Parathyroid adenoma (tissue), 2 donors: Measurements from ENCODE around the gene LIPH.
"Not testable (repeated sequence)": the region's sequence is repeated elsewhere in the genome, so short reads cannot be mapped to it uniquely, and the experiment has no call there.

Source experiments
- H2AFZ ChIP-seq: fragments of 300-600 bp; sonication (generic); one replicate; pipeline ENCODE4 v1.7.0; 2017; ENCODE audit warnings: antibody characterized with exemption, mild to moderate bottlenecking
- H3K27ac ChIP-seq: fragments of 300-600 bp; sonication (generic); one replicate; pipeline ENCODE4 v1.7.0; 2017
- H3K27me3 ChIP-seq: fragments of 300-600 bp; sonication (generic); one replicate; pipeline ENCODE4 v1.7.0; 2017; ENCODE audit warnings: low read length; ENCODE audit not compliant: control insufficient read depth, insufficient read depth
- H3K36me3 ChIP-seq: fragments of 300-600 bp; sonication (generic); one replicate; pipeline ENCODE4 v1.7.0; 2017; ENCODE audit warnings: low read length; ENCODE audit not compliant: control insufficient read depth, insufficient read depth
- H3K4me1 ChIP-seq: fragments of 300-600 bp; sonication (generic); one replicate; pipeline ENCODE4 v1.7.0; 2017; ENCODE audit warnings: control low read depth
- H3K4me2 ChIP-seq: fragments of 300-600 bp; sonication (generic); one replicate; pipeline ENCODE4 v1.7.0; 2017; ENCODE audit warnings: low read length
- H3K4me3 ChIP-seq: fragments of 300-600 bp; sonication (generic); one replicate; pipeline ENCODE4 v1.7.0; 2017; ENCODE audit warnings: low read depth, low read length
- H3K79me2 ChIP-seq: fragments of 300-600 bp; sonication (generic); one replicate; pipeline ENCODE4 v1.7.0; 2017; ENCODE audit warnings: control low read depth
- H3K9ac ChIP-seq: fragments of 300-600 bp; sonication (generic); one replicate; pipeline ENCODE4 v1.7.0; 2017; ENCODE audit warnings: mild to moderate bottlenecking
- H3K9me3 ChIP-seq: fragments of 300-600 bp; sonication (generic); one replicate; pipeline ENCODE4 v1.7.0; 2017; ENCODE audit warnings: low read length; ENCODE audit not compliant: control insufficient read depth
- TF ChIP-seq, protein P1 (sequence below): fragments of 300-600 bp; sonication (generic); IDR thresholded peaks from one replicate; pipeline ENCODE4 v1.7.0; 2017; ENCODE audit warnings: antibody characterized with exemption, mild to moderate bottlenecking
- donor health status: primary hyperparathyroidism.

The LIPH gene

DNA sequence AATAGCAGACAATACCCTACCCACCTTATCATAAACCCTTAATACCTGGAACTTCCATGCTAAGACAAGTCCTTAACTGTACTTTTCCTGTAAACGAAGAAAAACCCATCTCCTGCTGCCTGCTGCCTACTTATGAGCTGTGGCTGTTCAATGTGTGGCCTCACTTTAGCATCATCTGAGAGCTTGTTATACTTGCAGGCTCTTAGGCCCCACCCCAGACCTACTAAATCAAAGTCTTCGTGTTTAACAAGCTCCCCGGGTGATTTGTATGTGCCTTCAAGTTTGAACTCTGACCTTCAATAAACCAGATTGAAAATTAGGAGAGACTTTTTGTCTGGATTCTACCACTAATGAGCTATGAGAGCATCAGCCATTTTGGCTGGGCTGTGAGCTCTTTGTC, 82.8 kb downstream of the LIPH start:
- Histone ChIP-seq H3K4me2 (no peak overlapping the region), H3K9me3 (no peaks in the 10 kb centered on the region), H3K4me1 (no peaks in the 10 kb centered on the region), H3K9ac (no peak overlapping the region), H3K27me3 (no peaks in the 10 kb centered on the region), H3K79me2 (no peaks in the 10 kb centered on the region), H3K27ac (no peak overlapping the region), H3K4me3 (no peak overlapping the region), H3K36me3 (no peaks in the 10 kb centered on the region), H2AFZ (no peak overlapping the region)
- TF ChIP-seq, protein P1, sequence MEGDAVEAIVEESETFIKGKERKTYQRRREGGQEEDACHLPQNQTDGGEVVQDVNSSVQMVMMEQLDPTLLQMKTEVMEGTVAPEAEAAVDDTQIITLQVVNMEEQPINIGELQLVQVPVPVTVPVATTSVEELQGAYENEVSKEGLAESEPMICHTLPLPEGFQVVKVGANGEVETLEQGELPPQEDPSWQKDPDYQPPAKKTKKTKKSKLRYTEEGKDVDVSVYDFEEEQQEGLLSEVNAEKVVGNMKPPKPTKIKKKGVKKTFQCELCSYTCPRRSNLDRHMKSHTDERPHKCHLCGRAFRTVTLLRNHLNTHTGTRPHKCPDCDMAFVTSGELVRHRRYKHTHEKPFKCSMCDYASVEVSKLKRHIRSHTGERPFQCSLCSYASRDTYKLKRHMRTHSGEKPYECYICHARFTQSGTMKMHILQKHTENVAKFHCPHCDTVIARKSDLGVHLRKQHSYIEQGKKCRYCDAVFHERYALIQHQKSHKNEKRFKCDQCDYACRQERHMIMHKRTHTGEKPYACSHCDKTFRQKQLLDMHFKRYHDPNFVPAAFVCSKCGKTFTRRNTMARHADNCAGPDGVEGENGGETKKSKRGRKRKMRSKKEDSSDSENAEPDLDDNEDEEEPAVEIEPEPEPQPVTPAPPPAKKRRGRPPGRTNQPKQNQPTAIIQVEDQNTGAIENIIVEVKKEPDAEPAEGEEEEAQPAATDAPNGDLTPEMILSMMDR = no peak

DNA sequence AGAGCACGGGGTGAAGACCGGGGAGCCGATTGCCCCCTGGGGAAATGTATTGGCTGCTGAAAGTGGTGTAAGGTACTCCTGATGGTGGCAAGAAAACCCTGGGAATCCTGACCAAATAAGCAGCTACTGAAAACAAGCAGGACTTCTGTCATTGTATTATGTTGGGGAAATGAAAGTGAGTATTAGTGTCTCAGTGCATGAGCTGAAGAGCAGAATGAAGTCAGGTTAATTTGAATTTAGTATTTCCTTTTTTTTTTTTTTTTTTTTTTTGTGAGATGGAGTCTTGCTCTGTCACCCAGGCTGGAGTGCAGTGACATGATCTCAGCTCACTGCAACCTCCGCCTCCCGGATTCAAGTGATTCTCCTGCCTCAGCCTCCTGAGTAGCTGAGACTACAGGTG, 86.3 kb downstream of the LIPH start:
- H3K9ac ChIP-seq = not testable (repeated sequence)

DNA sequence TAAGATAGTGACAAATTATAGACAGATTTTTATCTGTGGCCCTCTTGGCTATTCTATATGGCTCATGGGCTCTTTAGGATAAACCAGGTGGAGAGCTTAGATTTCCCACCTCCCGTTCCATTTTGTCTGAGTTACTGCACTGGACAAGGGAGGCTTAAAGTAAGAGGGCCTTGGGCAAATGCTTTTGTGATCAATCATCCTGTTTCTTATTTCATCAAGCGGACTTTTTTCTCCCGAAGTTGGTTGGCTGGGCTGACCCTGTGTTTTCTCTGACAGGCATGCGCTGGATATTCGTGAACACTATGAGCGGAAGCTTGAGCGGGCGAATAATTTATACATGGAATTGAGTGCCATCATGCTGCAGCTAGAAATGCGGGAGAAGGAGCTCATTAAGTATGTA, 86.9 kb downstream of the LIPH start:
- Histone ChIP-seq H3K9ac (no peak overlapping the region), H2AFZ (no peak overlapping the region), H3K79me2 (no peaks in the 10 kb centered on the region), H3K4me3 (no peak overlapping the region), H3K9me3 (no peaks in the 10 kb centered on the region), H3K27me3 (no peaks in the 10 kb centered on the region), H3K4me1 (no peaks in the 10 kb centered on the region), H3K4me2 (no peak overlapping the region), H3K36me3 (no peaks in the 10 kb centered on the region), H3K27ac (no peak overlapping the region)
- TF ChIP-seq, protein P1 = no peak

More for the DNA sequence above, 86.3 kb downstream of the LIPH start:
- H3K4me3 ChIP-seq, H3K4me2 ChIP-seq, H3K36me3 ChIP-seq, H3K27me3 ChIP-seq, H3K9me3 ChIP-seq, H3K27ac ChIP-seq, H2AFZ ChIP-seq, H3K4me1 ChIP-seq, H3K79me2 ChIP-seq: not testable (repeated sequence)

DNA sequence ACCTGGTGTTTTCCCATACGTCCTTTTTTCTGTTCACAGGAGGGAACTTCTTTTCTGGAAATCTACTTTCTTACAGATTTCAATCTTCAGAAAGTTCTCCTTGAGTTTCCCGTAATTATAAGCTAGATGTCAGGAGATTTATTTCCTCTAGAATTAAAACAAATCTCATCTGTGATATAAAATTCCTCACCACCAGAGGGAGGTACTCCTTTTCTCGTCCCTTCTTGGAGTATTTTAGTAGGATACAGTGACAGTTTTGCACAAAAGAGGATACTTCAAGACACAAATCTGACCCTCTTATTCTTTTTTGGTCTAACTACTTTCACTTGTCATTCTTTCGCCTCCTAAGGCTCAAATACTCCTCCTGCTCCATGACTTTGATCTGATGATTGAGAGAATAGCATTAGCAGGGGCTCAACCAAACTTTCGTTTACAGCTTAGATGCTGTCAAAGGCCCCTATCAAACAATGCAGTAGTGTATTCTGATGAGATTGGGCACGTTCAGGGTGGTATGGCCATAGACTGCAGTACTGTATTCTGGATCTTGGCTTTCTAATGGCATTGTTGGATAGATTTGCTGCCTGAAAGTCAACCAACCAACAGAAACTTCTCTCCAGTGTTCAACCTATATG, 91.6 kb downstream of the LIPH start:
- Histone ChIP-seq H3K36me3 (no peaks in the 10 kb centered on the region), H3K9ac (no peak overlapping the region), H3K9me3 (no peaks in the 10 kb centered on the region), H3K4me2 (no peak overlapping the region), H3K79me2 (no peaks in the 10 kb centered on the region), H3K27ac (no peak overlapping the region), H3K27me3 (no peaks in the 10 kb centered on the region), H3K4me3 (no peak overlapping the region), H3K4me1 (no peaks in the 10 kb centered on the region), H2AFZ (no peak overlapping the region)
- TF ChIP-seq, protein P1 = no peak

DNA sequence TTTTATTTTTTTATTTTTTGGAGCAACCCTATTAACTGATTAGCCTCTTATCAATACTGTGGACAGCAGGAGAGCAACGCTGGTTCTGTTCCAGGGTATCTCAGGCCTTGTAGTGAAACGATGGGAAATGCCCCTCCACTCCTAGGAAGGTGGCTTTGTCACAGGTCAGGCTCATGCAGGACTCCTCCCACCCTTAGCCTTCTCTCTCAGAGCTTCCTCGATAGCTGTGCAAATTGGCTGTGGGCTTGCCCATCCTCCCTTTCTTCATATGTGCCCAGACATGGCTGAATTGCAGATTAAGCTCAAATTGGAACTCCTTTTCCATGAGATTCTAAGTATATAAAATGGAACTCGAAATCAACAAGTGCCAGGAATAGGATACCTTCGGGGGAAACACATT, 92.1 kb downstream of the LIPH start:
- Histone ChIP-seq H2AFZ (no peak overlapping the region), H3K27me3 (no peaks in the 10 kb centered on the region), H3K9ac (no peak overlapping the region), H3K79me2 (no peaks in the 10 kb centered on the region), H3K36me3 (no peaks in the 10 kb centered on the region), H3K27ac (no peak overlapping the region), H3K4me3 (no peak overlapping the region), H3K4me2 (no peak overlapping the region), H3K4me1 (no peaks in the 10 kb centered on the region), H3K9me3 (no peaks in the 10 kb centered on the region)
- TF ChIP-seq, protein P1 = no peak
